Right renal pelvis (tissue), 4 donors: ENCODE data around the gene SEMA4D. TPM values are rescaled to one million over a fixed set of nuclear protein-coding genes. Genes with fewer than 3 reads are reported as not detected.

Experiments
- polyA plus RNA-seq, 4 donors: library from polyadenylated mRNA; unstranded; fragments of 120-200 nt; gene quantifications; one replicate each; pipeline ENCODE4 v1.2.1, GENCODE V29; 2013; ENCODE audit not compliant: insufficient read length in 4 of 4

Gene SEMA4D
- polyA plus RNA-seq, 4 donors: 40.3 to 58.9 (median 47.4) TPM

Other genes with a start within 250 kb of the SEMA4D start
- gene CKS2, start 186.9 kb downstream of the SEMA4D start, polyA plus RNA-seq: 100 to 1,000 TPM in 1 of 4 donors, 10 to 100 TPM in 3; 84.3 to 107 (median 89.5) TPM
- gene SECISBP2, start 179.6 kb downstream of the SEMA4D start, polyA plus RNA-seq: 10 to 100 TPM; 55.9 to 77.6 (median 72.4) TPM
- gene GADD45G, start 106.9 kb upstream of the SEMA4D start, polyA plus RNA-seq: 1 to 10 TPM; 2.7 to 5.4 (median 3.3) TPM